Gastroesophageal sphincter (tissue), 4 donors: Measurements from ENCODE around the gene TMEM131L. TPM values are rescaled to one million over a fixed set of nuclear protein-coding genes. Genes with fewer than 3 reads are reported as not detected.

ENCODE experiments used
- ATAC-seq: fragments of 150-250 bp; one replicate; pipeline ENCODE4 v1.9.1; 2016; ENCODE audit warnings: mild to moderate bottlenecking, moderate library complexity
- H3K27ac ChIP-seq, 4 donors: fragments of 200-600 bp; sonication (generic) in 3 of 4; 1 replicate in 3 of 4; 2 replicates in 1 of 4; pipeline ENCODE4 v1.5.1; 2016 to 2019
- H3K27me3 ChIP-seq: fragments of 200-600 bp; sonication (generic); one replicate; pipeline ENCODE4 v1.5.1; 2019
- H3K36me3 ChIP-seq, 2 donors: fragments of 200-600 bp; sonication (generic); one replicate each; pipeline ENCODE4 v1.5.1; 2019; ENCODE audit warnings: control low read depth in 1 of 2
- H3K4me1 ChIP-seq, 3 donors: fragments of 200-600 bp; sonication (generic); 1 replicate in 2 of 3; 2 replicates in 1 of 3; pipeline ENCODE4 v1.5.1; 2016 to 2019; ENCODE audit warnings: control low read depth in 2 of 3
- H3K4me3 ChIP-seq, 2 donors: fragments of 200-600 bp; sonication (generic); one replicate each; pipeline ENCODE4 v1.5.1; 2019; ENCODE audit warnings: mild to moderate bottlenecking in 1 of 2, moderate library complexity in 1 of 2
- H3K9me3 ChIP-seq, 3 donors: fragments of 200-600 bp; sonication (generic); one replicate each; pipeline ENCODE4 v1.5.1; 2017 to 2019; ENCODE audit warnings: control low read depth in 2 of 3
- EP300 ChIP-seq: sonication (generic); formaldehyde crosslinking; IDR thresholded peaks from one replicate; pipeline ENCODE4 v1.6.1; 2017; ENCODE audit warnings: antibody characterized with exemption, mild to moderate bottlenecking
- POLR2A ChIP-seq, 2 donors: fragments of 450-650 bp; IDR thresholded peaks; one replicate each; pipeline ENCODE4 v1.6.1; 2017; ENCODE audit warnings: antibody characterized with exemption in 2 of 2, mild to moderate bottlenecking in 2 of 2, moderate library complexity in 1 of 2
- POLR2AphosphoS5 ChIP-seq: sonication (generic); formaldehyde crosslinking; IDR thresholded peaks from one replicate; pipeline ENCODE4 v1.6.1; 2017; ENCODE audit warnings: antibody characterized with exemption
- WGBS, 2 donors: methylation state at CpG; one replicate each; pipeline ENCODE4 v1.1.5; 2018; ENCODE audit warnings: low coverage in 1 of 2; 5-methylcytosine and 5-hydroxymethylcytosine counted together
- total RNA-seq, 4 donors: library from RNA; depleted of rRNA; stranded (reverse); fragments of >200 nt; gene quantifications; one replicate each; pipeline ENCODE4 v1.1.0, GENCODE V29; 2016
- TF ChIP-seq, protein P1 (sequence below), 4 experiments: fragments of 200-600 bp in 2 of 4; fragments of 450-650 bp in 2 of 4; sonication (generic) in 1 of 4; IDR thresholded peaks; one replicate each; pipeline ENCODE4 v1.5.1; 2017 to 2019; ENCODE audit warnings: antibody characterized with exemption in 4 of 4, mild to moderate bottlenecking in 2 of 4, moderate library complexity in 2 of 4

TMEM131L gene
- total RNA-seq, 4 donors from 2014 or later = 14.2 to 24.0 (median 18.4) TPM

DNA sequence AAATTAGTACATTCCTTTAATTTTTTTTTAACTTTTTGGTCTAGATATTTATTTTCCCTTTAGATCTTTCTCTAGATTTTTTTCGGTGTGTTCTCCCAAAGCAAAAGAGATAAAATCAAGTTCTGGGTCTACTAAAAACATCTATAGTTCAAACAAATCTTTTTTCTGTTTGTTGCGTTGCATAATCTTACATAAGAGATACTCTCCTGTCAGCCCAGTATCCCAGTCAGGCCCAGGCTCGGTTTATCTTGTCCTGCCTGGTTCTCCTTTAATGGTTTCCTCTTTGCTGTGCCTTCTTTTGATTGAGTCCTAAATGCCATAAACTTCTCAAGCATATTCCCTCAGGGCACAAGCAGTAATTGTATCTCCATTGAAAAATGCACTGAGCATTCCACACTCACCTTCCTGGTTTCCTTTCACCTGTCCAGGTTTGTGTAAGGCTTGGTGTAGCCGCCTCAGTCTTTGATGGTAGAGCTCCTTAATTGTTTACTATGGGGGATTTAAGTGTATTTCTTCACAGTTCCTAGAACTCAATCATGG lies 104.9 kb downstream of the TMEM131L start:
- Histone ChIP-seq H3K27me3 (no peaks in the 10 kb centered on the region), H3K36me3 (no peaks in the 10 kb centered on the region), H3K9me3 (no peaks in the 10 kb centered on the region), H3K4me3 (no peak overlapping the region), H3K4me1 (peaks cover 0 to 53% (median 9%) of the 10 kb centered on the region in 3 donors), H3K27ac (no peak overlapping the region)
- WGBS, 2 donors = 93 to 98% methylated on average over 3 to 4 of the region's 4 CpGs
- ATAC-seq = no peak
- TF ChIP-seq POLR2AphosphoS5 (no peak), EP300 (no peak), POLR2A (IDR thresholded peaks at IDR 0.05) (no peak)
- TF ChIP-seq, protein P1, sequence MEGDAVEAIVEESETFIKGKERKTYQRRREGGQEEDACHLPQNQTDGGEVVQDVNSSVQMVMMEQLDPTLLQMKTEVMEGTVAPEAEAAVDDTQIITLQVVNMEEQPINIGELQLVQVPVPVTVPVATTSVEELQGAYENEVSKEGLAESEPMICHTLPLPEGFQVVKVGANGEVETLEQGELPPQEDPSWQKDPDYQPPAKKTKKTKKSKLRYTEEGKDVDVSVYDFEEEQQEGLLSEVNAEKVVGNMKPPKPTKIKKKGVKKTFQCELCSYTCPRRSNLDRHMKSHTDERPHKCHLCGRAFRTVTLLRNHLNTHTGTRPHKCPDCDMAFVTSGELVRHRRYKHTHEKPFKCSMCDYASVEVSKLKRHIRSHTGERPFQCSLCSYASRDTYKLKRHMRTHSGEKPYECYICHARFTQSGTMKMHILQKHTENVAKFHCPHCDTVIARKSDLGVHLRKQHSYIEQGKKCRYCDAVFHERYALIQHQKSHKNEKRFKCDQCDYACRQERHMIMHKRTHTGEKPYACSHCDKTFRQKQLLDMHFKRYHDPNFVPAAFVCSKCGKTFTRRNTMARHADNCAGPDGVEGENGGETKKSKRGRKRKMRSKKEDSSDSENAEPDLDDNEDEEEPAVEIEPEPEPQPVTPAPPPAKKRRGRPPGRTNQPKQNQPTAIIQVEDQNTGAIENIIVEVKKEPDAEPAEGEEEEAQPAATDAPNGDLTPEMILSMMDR (IDR thresholded peaks at IDR 0.05) = no peak

DNA sequence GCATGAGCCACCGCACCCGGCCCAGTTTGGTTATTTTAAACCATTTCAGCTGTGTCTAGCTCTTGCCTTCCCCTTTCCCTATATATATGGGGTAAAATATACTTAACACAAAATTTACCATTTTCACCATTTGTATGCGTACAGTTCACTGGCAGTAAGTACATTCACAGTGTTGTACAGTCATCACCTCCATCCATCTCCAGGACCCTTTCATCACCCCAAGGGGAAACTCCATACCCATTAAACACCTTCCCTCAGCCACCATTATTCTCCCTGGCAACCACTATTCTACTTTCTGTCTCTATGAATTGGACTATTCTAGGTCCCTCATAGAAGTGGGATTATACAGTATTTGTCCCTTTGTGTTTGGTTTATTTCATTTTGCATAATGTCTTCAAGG lies 106.4 kb downstream of the TMEM131L start:
- peaks cover 0 to 54% (median 9%) of the 10 kb centered on the region in 3 donors for H3K4me1 ChIP-seq
- H3K27ac ChIP-seq = peak overlapping the region in 1 of 4 donors; percentile 68
- WGBS, 2 donors = 96 to 100% methylated on average over 3 of the region's 3 CpGs
- H3K9me3 ChIP-seq = no peaks in the 10 kb centered on the region
- H3K4me3 ChIP-seq = no peak overlapping the region
- TF ChIP-seq POLR2AphosphoS5 = no peak
- TF ChIP-seq, protein P1 (IDR thresholded peaks at IDR 0.05) = no peak
- no peak for TF ChIP-seq EP300
- no peak for TF ChIP-seq POLR2A (IDR thresholded peaks at IDR 0.05)
- H3K27me3 ChIP-seq = no peaks in the 10 kb centered on the region
- H3K36me3 ChIP-seq = no peaks in the 10 kb centered on the region
- ATAC-seq = no peak

DNA sequence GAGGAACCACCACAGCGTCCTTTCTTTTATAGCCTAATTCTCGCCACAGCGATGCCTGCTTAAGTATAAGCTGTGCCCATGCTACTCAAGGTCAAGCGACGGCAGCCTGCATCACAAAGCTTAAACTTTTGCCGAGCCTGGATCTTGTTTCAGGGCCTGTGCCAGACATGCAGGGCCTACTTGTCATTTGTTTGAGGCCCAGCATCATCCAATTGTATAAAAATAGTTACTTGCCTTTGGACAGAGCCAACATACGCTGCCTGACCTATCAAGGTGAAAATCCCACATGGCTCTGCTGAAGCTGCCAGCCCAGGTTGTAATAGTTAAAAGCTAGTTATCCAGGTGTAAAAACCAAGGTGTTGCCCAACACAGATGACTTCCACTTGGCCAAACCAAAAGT lies 107.1 kb downstream of the TMEM131L start:
- no peaks in the 10 kb centered on the region for H3K36me3 ChIP-seq
- H3K9me3 ChIP-seq = no peaks in the 10 kb centered on the region
- H3K27me3 ChIP-seq = no peaks in the 10 kb centered on the region
- no peak for ATAC-seq
- no peak overlapping the region for H3K4me3 ChIP-seq
- H3K27ac ChIP-seq = peak overlapping the region in 3 of 4 donors; percentile 48 to 68 (median 56)
- TF ChIP-seq POLR2AphosphoS5 = no peak
- TF ChIP-seq EP300 = no peak
- TF ChIP-seq, protein P1 (IDR thresholded peaks at IDR 0.05) = no peak
- TF ChIP-seq POLR2A (IDR thresholded peaks at IDR 0.05) = no peak
- H3K4me1 ChIP-seq = peaks cover 0 to 54% (median 9%) of the 10 kb centered on the region in 3 donors
- 58 to 73% methylated on average over 2 to 7 of the region's 7 CpGs for WGBS, 2 donors

DNA sequence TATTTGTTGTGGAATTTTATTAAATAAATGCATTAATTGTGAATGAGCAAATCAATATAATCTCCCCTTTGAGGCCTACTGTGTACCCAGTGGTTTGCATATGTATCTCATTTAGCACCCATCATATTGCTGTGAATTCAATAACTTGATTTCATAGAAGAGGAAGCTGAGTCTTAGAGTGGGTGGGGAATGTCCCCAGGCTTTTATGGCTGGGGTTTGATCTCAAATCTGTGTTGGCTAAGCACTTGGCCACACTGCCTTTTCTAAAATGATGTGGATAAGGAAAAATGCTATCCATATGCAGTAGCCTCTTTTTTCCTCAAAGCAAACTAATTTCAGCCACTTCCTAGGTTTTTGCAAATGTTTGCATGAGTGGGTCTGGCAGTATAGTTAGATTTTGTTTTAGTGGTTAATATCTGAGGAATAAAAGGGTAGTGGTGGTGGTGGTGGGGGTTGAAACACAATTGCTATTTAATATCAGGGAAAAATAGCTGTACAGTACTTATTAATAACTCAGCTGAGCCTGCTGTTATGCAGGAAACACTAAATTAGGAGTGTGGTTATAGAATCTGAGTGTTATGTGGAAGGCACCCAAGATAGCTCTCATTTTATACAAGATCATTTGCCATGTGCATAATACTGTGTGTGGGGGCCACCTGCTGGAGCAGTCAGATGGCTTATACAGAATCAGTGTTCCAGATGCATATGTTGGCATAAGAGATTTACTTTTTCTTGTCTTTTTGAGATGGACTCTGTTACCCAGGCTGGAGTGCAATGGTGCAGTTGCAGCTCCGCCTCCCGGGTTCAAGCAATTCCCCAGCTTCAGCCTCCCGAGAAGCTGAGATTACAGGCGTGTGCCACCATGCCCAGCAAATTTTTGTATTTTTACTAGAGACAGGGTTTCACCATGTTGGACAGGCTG lies 108.0 kb downstream of the TMEM131L start:
- peak overlapping the region in 3 of 4 donors; percentile 48 to 68 (median 56) for H3K27ac ChIP-seq
- H3K27me3 ChIP-seq = no peaks in the 10 kb centered on the region
- ATAC-seq = peak; percentile 81
- TF ChIP-seq POLR2AphosphoS5 = no peak
- TF ChIP-seq, protein P1 (IDR thresholded peaks at IDR 0.05) = peak; percentile 41 to 83 (median 80)
- no peaks in the 10 kb centered on the region for H3K9me3 ChIP-seq
- WGBS, 2 donors = 41% methylated on average over 2 of the region's 4 CpGs; no CpG with 5 or more reads in 1 of the 2 donors
- no peaks in the 10 kb centered on the region for H3K36me3 ChIP-seq
- H3K4me1 ChIP-seq = peaks cover 0 to 49% (median 9%) of the 10 kb centered on the region in 3 donors
- H3K4me3 ChIP-seq = no peak overlapping the region
